GM19463 (cell line): Measurements from ENCODE around the gene HOMER1.
A peak's percentile ranks its signal among the peaks of the same experiment; 100 is the strongest.

Experiments
- ATAC-seq: cut with Tn5 transposase; IDR thresholded peaks from one replicate; pipeline ENCODE4 v1.9.1; 2021; ENCODE audit warnings: mild to moderate bottlenecking, moderate library complexity; ENCODE audit not compliant: unreplicated experiment

HOMER1 gene

GRCh38 chr5:79513704-79514390, at the start of gene HOMER1:
Gene HOMER1 (minus strand): TSS chr5:79514134. CDS start chr5:79512774, 1,360 bp downstream.
- ATAC-seq = peak; percentile 64

- ATAC-seq = no peak
These were observed 49.3 kb upstream of the HOMER1 start for GRCh38 chr5:79563247-79563590.

DNA sequence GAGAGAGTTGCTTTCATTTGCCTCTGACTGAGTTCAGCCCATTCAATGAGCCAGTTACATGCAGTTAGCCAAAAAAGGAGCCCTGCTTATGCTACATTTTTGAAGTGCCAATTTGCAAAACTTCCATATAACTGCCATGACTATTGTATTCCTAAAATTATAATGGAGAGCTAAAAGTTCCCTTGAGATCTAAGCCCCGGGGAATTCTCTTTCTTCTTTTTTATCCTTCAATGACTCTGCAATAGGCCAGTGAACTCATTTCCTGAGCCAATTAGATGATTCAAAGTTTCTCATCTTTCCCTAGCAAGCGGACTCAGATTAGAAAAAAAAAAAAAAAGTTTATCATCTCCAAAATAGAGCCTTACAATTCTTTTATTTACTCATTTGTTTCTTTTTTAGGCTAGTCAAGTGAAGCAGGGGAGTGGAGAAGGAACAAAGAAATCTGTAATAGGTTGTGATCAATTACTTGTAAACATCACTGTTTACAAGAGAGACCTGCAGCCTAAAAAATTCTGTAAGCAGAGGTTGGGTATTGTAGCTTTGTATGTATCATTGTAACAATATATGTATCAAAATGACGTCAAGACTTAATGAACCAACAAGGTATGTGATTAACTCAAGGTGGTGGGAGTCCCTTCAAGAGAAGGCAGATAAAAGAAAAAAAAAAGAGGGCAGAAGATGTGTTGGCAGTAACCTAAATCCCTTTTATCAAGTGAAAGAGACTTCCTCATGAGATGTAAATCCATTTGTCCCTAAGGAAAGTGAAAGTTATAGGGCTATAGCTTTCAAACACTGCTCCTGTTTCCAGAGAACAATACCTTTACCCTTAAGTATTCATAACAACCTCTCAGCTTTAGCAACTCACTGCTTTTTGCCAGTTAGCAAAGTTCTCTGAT, 48.7 kb upstream of the HOMER1 start:
- no peak for ATAC-seq

- peak; percentile 29 for ATAC-seq
These were observed 47.6 kb upstream of the HOMER1 start for GRCh38 chr5:79561525-79561893.

DNA sequence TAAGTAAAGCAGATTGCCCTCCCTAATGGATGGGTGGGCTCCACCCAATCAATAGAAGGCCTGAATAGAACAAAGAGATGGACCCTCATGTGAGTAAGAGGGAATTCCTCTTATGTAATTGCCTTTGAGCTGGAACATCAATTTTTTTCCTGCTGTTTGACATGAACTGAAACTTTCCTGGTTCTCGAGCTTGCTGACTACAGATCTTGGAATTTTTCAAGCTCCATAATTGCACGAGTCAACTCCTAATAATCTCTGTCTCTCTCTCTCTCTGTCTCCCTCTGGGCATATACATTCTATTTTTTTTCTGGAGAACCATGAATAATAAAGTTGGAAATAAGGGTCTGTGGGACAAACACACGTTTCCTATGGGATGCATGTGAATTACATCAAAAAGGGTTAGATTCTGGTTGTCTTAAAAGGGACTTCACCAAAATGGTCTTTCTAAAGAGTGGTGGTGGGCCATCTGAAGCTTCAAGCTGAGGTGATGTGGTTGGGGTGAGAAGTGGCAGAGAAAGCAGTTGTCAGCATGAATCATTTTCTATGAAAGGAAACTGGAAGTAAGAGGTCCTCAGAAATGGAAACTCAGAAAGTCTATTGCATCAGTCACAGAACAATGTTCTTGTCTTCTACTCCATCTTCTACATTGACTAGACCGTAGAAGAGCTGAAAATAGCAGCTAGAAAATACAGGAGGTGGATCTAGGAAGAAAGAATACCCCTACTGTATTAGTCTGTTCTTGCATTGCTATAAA, 47.0 kb upstream of the HOMER1 start:
- ATAC-seq = peak; percentile 80

GRCh38 chr5:79555418-79555817, 41.5 kb upstream of the HOMER1 start:
- no peak for ATAC-seq

DNA sequence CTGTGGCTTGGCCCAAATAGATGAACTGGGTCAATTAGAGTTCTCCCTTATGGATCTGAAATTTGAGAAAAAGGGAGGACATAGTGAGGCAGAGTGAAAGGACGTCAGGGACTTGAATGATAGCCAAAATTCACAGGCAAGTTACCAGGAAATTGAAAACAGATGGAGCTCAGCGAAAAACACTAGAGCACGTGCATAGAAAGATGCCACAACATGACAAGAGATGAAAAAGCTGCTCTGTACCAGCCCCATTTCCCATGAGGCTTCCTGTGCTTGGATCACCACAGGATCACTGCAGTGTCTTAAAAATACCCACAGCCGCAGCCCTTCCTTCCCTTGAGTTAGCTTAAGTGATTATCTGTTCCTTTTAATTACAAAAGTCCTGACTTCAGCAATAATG, 39.0 kb upstream of the HOMER1 start:
- ATAC-seq = no peak

- no peak for ATAC-seq
These were observed 34.0 kb upstream of the HOMER1 start for GRCh38 chr5:79547982-79548381.

- no peak for ATAC-seq
These were observed 33.5 kb upstream of the HOMER1 start for GRCh38 chr5:79547429-79547822.

GRCh38 chr5:79546782-79547428, 33.0 kb upstream of the HOMER1 start:
- ATAC-seq = no peak

GRCh38 chr5:79544131-79544530, 30.2 kb upstream of the HOMER1 start:
- no peak for ATAC-seq

GRCh38 chr5:79540939-79541338, 27.0 kb upstream of the HOMER1 start:
- ATAC-seq = no peak

DNA sequence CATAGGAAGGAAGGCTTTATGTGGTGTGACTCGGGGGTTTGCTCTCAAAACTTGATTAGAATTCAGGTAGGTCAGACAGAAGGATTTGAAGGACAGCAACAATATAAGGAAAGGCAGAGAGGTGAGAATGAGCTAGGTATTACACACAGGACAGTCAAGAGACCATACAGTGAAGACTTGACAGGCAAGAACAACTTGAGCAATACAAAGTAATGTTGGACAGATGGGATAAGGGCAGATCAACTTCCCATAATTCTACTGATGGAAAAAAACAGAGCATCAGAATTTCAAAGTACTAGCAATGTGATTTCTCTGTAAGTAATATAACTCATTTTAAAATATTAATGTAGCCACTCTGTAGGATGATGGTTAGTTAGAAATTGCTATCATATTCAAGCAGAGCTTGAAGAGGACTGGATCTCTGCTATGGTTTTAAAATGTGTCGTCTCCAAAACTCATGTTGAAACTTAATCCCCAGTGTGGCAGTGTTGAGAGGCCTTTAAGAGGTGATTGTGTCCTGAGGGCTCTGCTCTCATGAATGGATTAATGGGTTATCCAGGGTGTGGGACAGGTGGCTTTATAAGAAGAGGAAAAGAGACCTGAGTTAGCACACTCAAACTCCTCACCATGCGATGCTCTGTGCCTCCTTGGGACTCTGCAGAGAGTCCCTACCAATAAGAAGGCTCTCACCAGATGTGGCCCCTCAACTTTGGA, 22.4 kb upstream of the HOMER1 start:
- no peak for ATAC-seq

DNA sequence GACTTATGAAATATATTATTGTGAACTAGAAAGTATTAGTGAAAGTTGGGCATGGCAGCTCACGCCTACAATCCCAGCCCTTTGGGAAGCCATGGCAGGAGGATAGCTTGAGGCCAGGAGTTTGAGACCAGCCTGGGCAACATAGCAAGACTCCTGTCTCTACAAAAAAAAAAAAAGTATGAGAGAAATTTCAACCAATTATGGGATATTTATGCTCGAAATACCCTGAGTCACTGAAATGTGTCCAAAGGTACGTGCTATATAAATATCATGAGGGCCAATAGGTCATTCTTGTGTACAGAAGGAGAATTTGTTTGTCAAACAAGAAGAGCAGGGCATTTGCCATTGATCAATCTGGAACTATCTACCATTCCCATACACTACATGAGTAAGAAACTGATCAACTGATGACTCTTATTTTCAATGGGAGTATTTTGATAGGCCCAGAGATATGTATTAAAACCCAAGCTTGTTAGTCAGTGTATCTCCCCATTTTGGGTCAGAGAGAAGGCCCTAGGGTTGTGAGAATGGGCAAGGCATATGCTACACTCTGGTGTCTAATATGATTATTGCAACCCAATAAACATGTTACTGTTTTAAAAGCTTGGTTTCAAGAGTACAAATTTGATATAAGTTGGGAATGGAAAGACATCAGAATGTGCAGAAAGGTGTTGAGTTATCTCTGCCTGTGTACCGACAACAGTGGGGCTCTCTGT, 21.7 kb upstream of the HOMER1 start:
- no peak for ATAC-seq

- no peak for ATAC-seq
These were observed 15.2 kb upstream of the HOMER1 start for GRCh38 chr5:79529110-79529509.

- ATAC-seq = no peak
These were observed 13.5 kb upstream of the HOMER1 start for GRCh38 chr5:79527431-79527830.

- ATAC-seq = no peak
These were observed 13.0 kb upstream of the HOMER1 start for GRCh38 chr5:79526928-79527327.

GRCh38 chr5:79526493-79526892, 12.6 kb upstream of the HOMER1 start:
- ATAC-seq = no peak

- no peak for ATAC-seq
These were observed 7.2 kb upstream of the HOMER1 start for GRCh38 chr5:79521156-79521555.

DNA sequence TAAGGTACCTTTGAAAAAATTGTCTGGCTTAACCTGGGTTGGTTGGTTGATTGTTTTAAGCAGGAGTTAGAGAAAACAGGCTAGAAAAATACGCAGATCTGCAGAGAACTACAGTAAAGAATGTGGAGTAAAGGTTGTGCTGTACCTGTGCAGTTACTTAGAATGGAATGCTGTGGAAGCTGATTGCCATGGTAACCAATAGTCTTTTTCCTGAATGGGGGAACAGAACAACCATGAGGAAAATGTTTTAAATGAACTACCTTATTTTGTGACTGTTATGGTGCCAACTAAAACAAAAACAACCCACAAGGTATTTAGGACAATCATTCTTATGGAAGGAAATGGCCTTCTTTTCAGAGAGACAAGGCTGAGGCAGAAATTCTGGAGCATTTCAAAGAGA, 4.8 kb upstream of the HOMER1 start:
- ATAC-seq = no peak
